Measurements from ENCODE around the gene CCDC33. TPM values are rescaled to one million over a fixed set of nuclear protein-coding genes. Genes with fewer than 3 reads are reported as not detected.

CCDC33 gene
- total RNA-seq, 1 experiment from 2014 or later: not detected

DNA sequence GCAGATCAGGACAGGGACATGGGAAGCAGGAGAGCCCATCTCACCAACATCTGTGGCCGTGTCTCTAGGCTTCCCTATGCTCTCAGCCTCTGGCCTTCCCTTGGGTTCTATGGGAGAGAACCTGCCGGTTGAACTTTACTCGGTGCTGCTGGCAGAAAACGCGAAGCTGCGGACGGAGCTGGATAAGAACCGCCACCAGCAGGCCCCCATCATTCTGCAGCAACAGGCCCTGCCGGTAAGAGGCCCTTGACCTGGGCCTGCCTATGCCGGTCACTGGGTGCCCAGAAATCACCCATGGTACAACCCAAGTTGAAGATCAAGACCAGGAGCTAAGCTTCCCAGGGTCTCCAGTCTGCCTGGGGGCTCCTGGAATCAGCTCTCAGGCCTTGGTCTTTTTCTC lies 96.5 kb downstream of the CCDC33 start:
- no TSS peak for BruUV-seq (replicated peaks)
- intact Hi-C loops (cut with micrococcal nuclease; ENCODE audit: unreplicated experiment): no loop called here
- CTCF ChIA-PET: no interaction called here
- in situ Hi-C loops (cut with HindIII; ENCODE audit: low pct_unique_long_range_greater_than_20kb, low sequenced_read_pairs): no loop called here
- H3K4me3 ChIP-seq (ENCODE audit: low read depth in 2 of 2, low read length in 2 of 2): no peak overlapping the region
- H3K27me3 ChIP-seq (ENCODE audit: control insufficient read depth, insufficient read depth, low read length): no peaks in the 10 kb centered on the region
- no peak for DNase-seq (ENCODE audit: low read depth, low spot score)
- TF ChIP-seq, protein P1, sequence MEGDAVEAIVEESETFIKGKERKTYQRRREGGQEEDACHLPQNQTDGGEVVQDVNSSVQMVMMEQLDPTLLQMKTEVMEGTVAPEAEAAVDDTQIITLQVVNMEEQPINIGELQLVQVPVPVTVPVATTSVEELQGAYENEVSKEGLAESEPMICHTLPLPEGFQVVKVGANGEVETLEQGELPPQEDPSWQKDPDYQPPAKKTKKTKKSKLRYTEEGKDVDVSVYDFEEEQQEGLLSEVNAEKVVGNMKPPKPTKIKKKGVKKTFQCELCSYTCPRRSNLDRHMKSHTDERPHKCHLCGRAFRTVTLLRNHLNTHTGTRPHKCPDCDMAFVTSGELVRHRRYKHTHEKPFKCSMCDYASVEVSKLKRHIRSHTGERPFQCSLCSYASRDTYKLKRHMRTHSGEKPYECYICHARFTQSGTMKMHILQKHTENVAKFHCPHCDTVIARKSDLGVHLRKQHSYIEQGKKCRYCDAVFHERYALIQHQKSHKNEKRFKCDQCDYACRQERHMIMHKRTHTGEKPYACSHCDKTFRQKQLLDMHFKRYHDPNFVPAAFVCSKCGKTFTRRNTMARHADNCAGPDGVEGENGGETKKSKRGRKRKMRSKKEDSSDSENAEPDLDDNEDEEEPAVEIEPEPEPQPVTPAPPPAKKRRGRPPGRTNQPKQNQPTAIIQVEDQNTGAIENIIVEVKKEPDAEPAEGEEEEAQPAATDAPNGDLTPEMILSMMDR (IDR thresholded peaks at IDR 0.05): no peak
- TF ChIP-seq SIN3A (IDR thresholded peaks at IDR 0.05; ENCODE audit: borderline replicate concordance, insufficient read depth, low read depth, low read length): no peak
- TF ChIP-seq POLR2AphosphoS5 (IDR thresholded peaks at IDR 0.05; ENCODE audit: low read depth, low read length): no peak
- TF ChIP-seq TCF7L2 (IDR thresholded peaks at IDR 0.05; ENCODE audit: low read depth, low read length): no peak
- TF ChIP-seq REST (IDR thresholded peaks at IDR 0.05; ENCODE audit: insufficient read depth in 1 of 2, low read depth in 2 of 2, low read length in 1 of 2): no peak
- no peaks in the 10 kb centered on the region for H3K9me3 ChIP-seq (ENCODE audit: control insufficient read depth, insufficient read depth, low read depth, low read length)
- no peak for ATAC-seq
- POLR2A ChIA-PET: no interaction called here
- H3K27ac ChIP-seq (ENCODE audit: low read length): no peak overlapping the region
- no peaks in the 10 kb centered on the region for H3K36me3 ChIP-seq (ENCODE audit: control insufficient read depth, insufficient read depth, low read length)
- no peaks in the 10 kb centered on the region for H3K4me1 ChIP-seq (ENCODE audit: control insufficient read depth, insufficient read depth, low read length)

DNA sequence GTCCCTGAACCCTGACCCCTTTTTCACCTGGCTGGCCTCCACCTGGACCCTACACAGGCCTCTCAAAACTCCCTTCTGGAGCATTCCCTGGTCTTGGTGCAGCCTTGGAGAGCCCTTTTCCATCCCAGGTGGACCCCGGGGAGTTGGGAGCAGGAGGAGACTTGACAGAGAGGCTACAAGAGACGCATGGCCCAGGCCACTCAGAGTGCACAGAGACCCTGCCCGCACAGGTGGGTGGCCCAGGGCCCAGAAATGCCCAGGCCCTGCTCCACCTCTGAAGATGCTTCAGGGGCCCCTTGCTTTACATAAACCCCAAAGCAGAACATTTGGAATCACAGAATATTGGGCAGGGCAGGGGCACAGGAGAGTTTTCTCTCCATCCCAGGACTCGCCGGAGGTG lies 97.0 kb downstream of the CCDC33 start:
- POLR2A ChIA-PET: no interaction called here
- intact Hi-C loops (cut with micrococcal nuclease; ENCODE audit: unreplicated experiment): no loop called here
- CTCF ChIA-PET: no interaction called here
- Histone ChIP-seq H3K27ac (ENCODE audit: low read length) (no peak overlapping the region), H3K4me1 (ENCODE audit: control insufficient read depth, insufficient read depth, low read length) (no peaks in the 10 kb centered on the region), H3K27me3 (ENCODE audit: control insufficient read depth, insufficient read depth, low read length) (no peaks in the 10 kb centered on the region), H3K36me3 (ENCODE audit: control insufficient read depth, insufficient read depth, low read length) (no peaks in the 10 kb centered on the region), H3K9me3 (ENCODE audit: control insufficient read depth, insufficient read depth, low read depth, low read length) (no peaks in the 10 kb centered on the region), H3K4me3 (ENCODE audit: low read depth in 2 of 2, low read length in 2 of 2) (no peak overlapping the region)
- in situ Hi-C loops (cut with HindIII; ENCODE audit: low pct_unique_long_range_greater_than_20kb, low sequenced_read_pairs): no loop called here
- DNase-seq (ENCODE audit: low read depth, low spot score) (no peak), ATAC-seq (no peak)
- no peak for TF ChIP-seq POLR2AphosphoS5 (IDR thresholded peaks at IDR 0.05; ENCODE audit: low read depth, low read length)
- no peak for TF ChIP-seq REST (IDR thresholded peaks at IDR 0.05; ENCODE audit: insufficient read depth in 1 of 2, low read depth in 2 of 2, low read length in 1 of 2)
- no peak for TF ChIP-seq TCF7L2 (IDR thresholded peaks at IDR 0.05; ENCODE audit: low read depth, low read length)
- TF ChIP-seq, protein P1 (IDR thresholded peaks at IDR 0.05): no peak
- TF ChIP-seq SIN3A (IDR thresholded peaks at IDR 0.05; ENCODE audit: borderline replicate concordance, insufficient read depth, low read depth, low read length): no peak
- BruUV-seq (replicated peaks): no TSS peak

All from Panc1 (cell line).